ENCODE results near the gene PEF1.
"Not testable (repeated sequence)": the region's sequence is repeated elsewhere in the genome, so short reads cannot be mapped to it uniquely, and the experiment has no call there.

Gene PEF1

GRCh38 chr1:31602081-31602480, 42.6 kb downstream of the PEF1 start:
- DNase-seq = no peak

GRCh38 chr1:31600641-31601040, 44.0 kb downstream of the PEF1 start:
- no peak for DNase-seq

GRCh38 chr1:31598980-31599379, 45.7 kb downstream of the PEF1 start:
- DNase-seq = no peak

GRCh38 chr1:31596737-31597097, 48.0 kb downstream of the PEF1 start:
- DNase-seq = no peak

GRCh38 chr1:31595836-31596736, 48.6 kb downstream of the PEF1 start:
- no peak for DNase-seq

- peak; percentile 18 to 24 for DNase-seq
Measured at GRCh38 chr1:31593770-31594632, 50.7 kb downstream of the PEF1 start.

- no peak for DNase-seq
Measured at GRCh38 chr1:31593136-31593665, 51.5 kb downstream of the PEF1 start.

GRCh38 chr1:31592132-31592531, 52.5 kb downstream of the PEF1 start:
- DNase-seq = no peak

GRCh38 chr1:31591425-31592093, 53.1 kb downstream of the PEF1 start:
- DNase-seq = no peak

- no peak for DNase-seq
Measured at GRCh38 chr1:31588751-31589515, 55.7 kb downstream of the PEF1 start.

- peak; percentile 16 to 23 for DNase-seq
Measured at GRCh38 chr1:31587720-31588423, 56.8 kb downstream of the PEF1 start.

GRCh38 chr1:31587328-31587699, 57.4 kb downstream of the PEF1 start:
- DNase-seq = not testable (repeated sequence)

- DNase-seq = no peak
Measured at GRCh38 chr1:31586376-31587327, 58.0 kb downstream of the PEF1 start.

- no peak for DNase-seq
Measured at GRCh38 chr1:31585736-31586365, 58.8 kb downstream of the PEF1 start.

- DNase-seq = no peak
Measured at GRCh38 chr1:31584869-31585735, 59.6 kb downstream of the PEF1 start.

GRCh38 chr1:31583995-31584868, 60.4 kb downstream of the PEF1 start:
- DNase-seq = no peak

- no peak for DNase-seq
Measured at GRCh38 chr1:31583082-31583994, 61.3 kb downstream of the PEF1 start.

All from activated CD4-positive, alpha-beta T cell treated with anti-CD3 and anti-CD28 coated beads, Interleukin-2, amount 50 U/mL, for 4 hours (primary cell).